GM21447 (cell line): ENCODE measurements around the gene AGAP2.

Experiments used
- ATAC-seq: cut with Tn5 transposase; IDR thresholded peaks from one replicate; pipeline ENCODE4 v1.9.1; 2021; ENCODE audit not compliant: unreplicated experiment

AGAP2 gene

DNA sequence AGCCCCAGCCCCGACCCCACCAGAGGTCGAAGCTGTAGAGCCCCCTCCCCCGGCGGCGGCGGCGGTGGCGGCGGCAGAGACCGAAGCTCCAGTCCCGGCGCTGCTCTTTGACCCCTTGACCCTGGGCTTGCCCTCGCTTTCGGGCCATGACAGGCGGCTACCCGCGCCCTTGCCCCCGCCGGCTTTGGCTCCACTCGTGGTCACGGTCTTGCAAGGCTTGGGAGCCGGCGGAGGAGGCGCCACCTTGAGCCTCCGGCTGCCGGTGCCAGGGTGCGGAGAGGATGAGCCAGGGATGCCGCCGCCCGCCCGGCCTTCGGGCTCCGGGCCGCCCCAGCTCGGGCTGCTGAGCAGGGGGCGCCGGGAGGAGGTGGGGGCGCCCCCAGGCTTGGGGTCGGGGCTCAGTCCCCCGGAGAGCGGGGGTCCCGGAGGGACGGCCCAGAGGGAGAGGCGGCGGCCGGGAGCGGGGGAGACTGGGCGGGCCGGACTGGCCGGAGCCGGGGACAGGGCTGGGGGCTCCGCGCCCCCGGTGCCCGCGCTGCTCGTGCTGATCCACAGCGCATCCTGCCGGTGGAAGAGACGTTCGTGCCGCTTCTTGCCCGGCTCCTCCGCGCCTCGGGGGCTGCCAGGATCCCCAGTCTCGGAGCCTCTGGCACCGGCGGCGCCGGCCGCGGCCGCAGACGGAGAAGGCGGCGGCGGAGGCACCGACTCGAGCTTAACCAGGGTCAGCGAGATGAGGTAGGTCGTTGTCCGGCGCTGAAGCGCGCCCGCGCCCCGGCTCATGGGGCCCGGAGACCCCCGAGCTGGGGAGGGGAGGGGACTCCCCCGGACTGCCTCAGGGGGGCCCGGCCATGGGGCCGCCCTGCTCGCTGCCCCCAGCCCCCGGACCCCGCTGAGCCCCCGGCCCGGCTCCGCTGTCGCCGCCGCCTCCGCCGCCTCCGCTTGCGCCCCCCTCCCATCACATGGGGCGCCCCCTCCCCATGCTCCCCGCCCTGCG is 778 bp downstream of the AGAP2 start:
- no peak for ATAC-seq

DNA sequence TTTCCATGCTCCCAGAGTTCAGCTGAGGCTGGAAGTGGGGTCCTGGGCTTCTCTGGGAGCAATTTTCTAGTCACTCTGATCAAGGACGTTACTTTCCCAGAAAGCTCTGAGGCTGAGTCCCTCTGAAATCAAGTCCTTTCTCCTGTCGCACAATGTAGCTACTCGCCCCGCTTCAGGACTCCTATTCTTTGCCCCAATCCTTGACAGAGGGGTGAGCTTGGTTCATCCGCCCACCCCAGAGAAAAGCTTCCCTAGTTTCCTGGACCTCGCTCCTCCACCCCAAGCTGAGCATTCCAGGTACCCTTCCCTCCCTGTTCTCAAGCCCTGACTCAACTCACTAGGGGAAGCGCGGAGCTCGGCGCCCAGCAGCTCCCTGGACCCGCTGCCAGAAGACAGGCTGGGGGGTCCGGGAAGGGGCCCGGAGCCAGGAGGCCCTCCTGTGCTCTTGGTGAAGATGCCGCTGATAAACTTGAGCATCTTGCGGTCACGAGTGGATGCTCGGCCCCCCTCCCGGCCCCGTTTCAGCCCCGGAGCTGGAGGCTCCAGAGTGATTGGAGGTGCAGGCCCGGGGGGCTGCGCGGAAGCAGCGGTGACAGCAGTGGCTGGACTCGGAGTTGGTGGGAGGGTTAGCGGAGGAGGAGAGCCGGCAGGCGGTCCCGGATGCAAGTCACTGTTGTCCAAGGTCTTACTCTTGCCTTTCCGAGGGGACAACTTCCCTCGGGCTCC is 1.6 kb downstream of the AGAP2 start:
- no peak for ATAC-seq

DNA sequence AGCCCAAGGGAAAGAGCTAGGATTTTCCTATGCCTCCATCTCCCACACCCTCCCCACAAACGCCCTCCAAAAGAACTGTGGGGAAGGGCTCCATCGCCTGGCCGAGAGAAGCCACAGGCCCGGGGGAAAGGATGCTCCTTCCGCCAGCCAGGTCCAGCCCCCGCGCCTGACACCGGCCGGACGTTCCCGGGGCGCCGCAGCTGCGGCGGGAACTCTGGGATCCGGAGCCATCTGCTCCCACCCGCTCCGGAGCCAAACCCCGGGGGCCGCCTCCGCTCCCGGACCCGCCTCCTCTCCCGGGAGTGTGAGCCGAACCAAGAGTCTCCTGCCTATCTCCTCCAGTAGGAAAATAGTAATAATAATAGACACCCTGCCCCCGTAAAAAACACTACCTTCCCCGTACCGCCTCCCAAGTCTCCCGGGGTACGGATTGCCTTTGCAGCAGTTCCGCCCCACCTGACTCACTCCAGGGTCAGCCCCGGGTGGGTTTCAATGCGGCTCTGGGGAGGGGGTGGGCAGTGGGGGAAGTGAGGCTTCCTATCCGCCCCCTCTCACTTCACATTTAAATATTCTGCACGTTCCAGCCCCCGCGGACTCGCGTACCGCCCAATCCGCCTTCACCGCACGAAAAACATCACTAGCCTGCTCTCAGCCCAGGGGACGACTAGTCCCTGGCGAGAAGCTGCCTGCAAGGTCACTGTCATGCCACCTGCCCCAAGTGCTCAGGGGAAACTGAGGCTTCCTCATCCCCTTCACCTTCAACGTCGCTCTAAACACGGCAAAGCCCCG is 2.4 kb downstream of the AGAP2 start:
- no peak for ATAC-seq

DNA sequence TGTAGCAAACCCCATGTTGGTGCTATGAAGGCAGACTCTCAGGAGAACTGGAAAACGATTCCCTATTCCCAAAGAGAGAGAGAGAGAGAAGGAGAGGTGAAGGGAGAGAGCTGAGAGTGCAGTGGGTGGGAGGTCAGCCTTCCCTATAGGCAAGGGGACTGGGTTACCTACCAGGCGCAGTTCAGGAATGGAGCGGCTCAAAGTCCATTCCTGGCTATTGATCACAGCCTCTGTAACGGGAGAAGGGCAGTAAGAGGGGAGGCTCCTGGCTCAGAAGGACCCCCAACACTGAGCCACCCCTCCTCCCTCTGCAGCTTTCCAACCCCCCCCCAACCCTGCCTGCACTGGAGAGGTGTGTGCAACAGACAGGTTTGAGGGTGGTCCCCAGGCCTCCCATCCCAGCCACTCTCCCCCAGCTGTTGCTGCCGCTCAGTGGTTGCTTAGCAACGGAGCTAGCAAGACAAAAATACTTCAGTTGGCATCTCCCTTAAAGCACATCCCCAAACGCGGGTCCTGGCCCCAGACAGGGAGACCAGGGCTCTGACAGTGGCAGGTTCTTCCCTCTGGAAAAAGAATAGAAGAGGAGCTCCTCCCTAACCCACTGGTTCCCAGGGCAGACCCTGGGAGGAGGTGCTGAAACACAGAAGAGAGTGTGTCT is 3.2 kb downstream of the AGAP2 start:
- ATAC-seq = no peak

DNA sequence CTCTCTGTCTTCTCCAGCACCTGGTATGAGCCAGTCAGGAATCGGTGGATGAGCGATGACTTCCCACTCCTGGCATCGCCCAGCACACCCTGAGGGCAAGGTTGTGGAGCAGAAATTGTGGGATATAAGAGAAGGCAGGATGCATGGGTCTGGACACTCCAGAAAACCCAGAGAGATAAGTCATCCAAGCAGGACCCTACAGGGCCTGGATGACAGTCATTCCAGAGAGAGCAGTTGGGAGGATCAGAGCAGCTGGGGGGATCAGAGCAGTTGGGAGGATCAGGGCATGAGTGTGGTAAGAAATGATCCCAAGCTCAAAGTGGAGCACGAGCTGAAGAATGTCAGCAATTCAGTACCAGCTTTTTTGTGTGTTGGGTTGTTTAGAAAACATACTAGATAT is 4.0 kb downstream of the AGAP2 start:
- ATAC-seq = no peak

DNA sequence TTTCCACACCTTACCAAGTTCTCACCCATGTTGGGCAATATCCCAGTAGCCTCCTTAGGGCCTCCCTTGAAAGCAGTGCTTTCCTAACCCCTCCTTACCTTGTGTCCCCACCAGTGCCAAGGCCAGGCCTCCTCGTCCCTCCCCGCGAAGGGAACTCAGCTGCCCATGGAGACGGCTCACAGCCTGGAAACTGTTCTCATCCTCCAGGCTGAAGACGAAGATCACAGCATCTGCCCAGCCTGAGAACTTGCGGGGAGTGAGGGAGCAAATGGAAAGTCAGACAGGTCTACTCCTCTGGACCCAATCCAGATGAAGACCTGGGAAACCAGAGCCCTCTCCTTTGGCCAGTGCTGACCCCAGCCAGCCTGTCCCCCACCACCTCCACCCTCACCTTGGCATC is 4.6 kb downstream of the AGAP2 start:
- ATAC-seq = no peak

DNA sequence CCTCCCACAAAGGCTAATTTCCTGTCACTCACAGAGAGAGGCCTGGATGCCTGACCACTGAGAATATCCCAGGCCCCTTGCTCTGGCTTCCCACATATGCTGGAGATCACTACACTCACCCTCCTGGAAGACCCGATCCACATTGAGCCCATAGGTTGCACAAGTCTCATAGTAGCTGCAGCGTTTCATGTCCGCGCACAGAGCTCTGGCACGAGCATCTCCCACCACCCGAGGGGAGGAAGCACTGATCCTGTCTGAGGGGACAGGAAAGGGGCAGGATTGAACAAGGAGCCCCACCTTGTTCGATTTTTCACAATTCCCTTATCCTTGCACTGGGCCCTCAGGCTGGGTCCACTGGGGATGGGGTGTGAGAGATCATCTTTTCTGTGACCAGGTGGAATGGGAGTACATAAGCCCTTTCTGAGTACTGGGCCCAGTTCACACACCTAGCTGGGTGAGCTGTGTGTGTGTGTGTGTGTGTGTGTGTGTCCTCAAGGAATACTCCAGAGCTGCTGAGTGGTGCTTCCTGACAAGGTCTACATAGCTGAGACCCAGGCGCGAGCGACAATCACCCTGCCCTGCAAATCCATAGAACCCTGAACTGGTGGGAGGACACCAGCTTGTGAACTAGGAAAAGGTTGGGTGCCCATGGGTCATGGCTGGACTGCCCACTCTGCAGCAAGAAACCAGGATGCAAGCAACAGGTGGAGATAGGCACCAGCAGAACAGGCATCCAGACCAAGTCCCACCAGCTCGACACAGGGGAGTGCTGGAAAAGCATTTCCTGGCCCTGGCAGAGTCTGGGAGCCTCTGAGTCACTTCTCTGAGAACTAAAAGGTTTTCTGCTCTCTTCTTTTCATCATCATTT is 5.6 kb downstream of the AGAP2 start:
- no peak for ATAC-seq

DNA sequence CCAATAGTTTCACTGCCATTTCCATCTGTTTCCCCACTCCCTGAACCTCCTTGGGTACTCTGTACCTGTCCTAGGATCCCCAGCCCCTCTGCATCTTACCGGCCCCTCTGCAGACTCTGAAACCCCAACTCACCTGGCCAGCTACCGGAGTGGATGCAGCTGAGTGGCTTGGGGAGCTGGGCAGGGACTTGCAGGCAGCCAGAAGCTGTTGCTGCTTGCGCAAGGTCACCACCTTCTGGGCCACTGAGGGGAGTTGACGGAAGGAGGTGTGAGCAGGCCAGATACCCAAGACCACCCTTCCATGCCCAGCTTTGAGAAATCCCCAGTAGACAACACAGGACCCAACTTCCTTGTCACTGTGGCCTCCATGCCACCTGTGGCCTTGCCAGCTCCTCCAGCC is 6.3 kb downstream of the AGAP2 start:
- no peak for ATAC-seq

DNA sequence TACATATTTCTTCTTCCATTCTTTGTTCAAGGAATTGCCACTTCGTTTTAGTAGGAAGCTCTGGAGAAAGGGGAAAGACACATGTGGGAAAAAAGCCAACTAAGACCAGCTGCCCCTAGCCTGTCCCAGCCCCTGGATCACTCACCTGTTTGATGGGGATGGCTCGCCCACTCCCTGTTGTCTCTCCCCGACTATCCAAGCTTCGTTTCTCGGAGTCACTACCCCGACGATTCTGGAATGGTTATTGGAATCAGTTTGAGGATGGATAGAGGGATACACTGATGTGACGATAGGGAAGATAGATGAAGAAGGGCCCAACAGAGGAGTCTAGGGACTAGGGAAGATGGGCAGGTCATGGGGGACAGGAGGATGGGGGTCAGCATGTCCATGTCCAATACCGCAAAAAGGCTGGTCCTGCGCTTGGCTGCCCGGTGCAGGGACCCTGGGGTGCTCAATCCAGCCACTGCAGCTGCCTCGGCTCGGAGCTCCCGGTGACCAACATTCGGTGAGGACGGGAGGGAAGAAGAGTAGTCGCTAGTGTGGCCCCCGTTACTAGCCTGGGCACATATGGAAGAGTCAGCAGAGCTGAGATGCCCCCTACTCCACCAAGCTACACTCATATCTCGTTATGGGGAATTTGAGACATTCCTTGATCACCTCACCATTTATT is 7.0 kb downstream of the AGAP2 start:
- ATAC-seq = no peak

DNA sequence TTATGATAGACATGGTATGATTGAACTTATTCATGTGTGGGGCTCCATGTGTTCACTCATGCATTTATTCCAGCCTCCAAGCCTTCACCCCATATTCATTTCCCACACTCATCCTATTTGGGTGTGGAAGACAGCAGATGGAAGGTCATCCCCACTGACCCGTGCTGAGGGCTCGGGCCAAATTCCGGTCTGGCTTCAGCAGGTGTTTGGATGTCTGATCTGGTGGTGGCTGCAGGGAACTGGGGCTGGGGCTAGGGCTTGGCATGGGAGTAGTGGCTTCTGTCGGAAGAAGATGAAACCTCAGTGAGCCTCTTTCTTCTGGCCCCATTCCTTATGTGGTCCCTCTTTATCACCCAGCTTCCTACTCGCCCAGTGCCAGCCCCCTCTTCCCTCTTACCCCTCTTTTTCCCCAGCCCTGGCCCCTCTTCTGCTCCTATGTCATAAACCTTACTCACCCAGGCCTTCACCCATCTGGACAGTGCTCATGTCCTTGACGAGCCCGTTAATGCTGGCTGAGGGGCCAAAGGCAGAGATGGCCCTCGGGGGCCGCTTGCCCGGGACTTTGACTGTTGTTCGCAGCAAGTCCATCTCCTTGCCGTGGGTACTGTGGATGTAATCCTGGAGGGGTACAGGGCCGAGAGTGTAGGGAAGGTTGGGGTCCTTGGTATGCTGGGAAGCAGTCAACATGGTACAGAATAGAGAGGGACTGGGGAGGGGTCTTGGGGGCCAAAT is 8.0 kb downstream of the AGAP2 start:
- no peak for ATAC-seq

DNA sequence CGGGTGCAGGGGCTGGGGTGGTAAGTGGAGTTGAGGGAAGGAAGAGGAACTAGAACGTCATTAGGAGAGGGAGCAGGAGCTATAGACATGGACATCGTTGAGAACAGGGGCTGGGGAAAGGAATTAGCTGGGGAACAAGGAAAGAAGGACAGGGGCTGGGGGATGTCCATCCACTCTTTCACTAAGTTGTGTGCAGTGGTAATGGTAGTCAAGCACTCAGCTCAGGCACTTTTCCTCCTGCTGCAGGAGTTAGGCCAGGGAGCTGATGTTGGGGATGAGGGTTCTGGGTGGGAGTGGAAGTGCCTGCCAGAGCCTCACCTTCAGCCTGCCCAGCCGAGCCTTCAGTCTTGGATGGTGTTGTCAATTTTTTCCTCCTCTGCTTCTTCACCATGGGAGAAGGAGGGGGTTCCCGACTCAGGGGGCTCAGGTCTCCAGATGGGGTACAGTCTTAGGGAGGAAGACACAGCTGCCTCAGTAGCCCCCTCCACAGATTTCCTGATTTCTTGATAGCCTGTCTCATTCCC is 9.2 kb downstream of the AGAP2 start:
- ATAC-seq = no peak

DNA sequence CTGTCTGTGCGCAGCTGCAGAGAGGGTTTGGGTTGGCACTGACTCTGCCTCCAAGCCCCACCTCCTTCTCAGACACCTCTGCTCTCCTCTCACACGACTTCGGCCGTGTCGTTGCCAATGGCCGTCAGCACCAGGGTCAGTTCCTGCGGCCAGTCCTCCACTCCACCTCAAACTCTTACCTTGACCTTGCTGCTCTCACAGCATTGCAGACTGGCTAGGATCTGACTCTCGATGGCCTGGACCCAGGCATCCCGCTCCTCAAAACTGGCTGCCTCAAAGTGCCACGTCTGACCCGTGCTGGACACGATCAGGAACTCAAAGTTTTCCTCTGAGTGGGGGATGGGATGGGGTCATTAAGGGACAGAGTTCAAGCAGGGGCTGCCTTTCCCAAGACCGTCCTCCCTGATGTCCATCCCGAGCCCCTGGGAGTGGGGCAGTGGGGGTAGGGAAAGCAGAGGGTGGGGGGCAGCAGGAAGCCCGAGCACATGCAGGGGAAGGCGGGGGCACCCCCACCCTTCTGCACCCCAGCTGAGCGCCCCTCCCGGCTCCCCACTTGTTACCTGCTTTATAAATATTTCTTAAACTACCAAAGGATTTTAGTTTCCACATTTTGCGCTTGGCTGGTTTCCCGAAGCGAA is 10.7 kb downstream of the AGAP2 start:
- no peak for ATAC-seq

DNA sequence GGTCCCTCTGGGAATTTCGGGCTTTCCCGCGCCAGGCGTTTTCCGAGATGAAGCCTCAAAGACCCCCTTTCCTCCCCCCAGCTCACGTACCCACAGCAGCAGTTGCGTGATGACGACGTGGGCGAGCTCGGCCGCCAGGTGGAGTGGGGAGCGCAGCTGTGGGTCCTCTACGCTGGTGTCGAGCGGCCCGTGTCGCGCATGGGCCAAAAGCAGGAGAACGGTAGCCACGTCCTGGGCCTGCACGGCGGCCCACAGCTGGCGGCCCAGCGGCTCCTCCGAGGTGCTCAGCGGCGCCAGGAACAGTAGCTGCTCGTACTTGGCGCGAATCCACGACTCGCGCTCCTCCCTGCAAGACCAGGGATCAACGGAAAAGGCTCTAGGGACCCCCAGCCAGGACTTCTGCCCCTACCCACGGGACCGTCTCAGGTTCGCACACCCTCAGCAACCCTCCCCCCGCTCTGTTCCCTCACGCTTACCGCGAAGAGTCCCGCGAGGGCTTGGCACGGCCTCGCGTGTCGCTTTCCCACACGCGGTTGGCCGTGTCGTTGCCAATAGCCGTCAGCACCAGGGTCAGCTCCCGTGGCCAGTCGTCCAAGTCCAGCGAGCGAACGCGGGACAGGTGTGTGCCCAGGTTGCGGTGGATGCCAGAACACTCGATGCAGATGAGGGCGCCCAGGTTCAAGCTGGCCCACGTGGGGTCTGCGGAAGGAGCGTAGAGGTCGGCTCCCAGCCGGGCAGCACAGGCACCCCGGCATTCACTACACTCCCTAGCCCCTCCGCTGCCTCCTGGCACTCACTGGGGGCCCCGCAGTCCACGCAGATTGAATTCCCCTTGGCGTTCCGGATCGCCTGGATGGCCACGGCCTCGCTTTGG is 11.4 kb downstream of the AGAP2 start:
- no peak for ATAC-seq

DNA sequence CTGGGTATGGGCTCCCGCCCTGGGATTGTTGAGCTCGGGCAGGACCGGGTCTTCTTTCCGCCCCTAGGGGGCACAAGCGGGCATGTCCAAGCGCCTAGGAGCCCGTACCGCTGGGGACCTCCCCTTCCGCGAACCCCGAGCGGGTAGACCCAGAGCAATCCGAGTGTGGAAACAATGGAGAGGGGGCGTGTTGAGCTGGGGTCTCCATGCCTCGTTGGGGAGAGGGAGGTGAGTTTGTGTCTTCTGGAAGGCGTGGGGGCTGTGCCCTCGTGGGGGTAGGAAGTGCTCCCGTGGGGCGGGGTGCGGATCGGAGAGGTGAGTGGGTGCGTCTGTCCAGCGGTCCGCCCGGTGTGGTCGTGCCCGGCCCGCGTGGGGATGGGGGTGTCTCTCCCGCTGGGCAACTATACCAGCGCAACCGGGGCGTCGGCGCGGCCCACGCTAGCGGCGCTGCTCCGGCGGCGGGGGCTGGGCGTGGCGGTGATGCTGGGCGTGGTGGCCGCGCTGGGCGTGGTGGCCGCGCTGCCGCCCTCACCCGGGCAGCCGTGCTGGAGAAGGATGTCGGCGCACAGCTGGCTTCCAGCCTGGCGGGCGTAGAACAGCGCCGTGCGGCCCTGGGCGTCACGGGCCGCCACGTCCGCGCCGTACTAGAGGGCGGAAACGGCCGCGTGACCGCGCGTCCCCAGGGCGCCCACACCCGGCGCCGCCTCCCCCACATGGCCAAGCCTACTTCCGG is 12.2 kb downstream of the AGAP2 start:
- peak; percentile 59 for ATAC-seq

DNA sequence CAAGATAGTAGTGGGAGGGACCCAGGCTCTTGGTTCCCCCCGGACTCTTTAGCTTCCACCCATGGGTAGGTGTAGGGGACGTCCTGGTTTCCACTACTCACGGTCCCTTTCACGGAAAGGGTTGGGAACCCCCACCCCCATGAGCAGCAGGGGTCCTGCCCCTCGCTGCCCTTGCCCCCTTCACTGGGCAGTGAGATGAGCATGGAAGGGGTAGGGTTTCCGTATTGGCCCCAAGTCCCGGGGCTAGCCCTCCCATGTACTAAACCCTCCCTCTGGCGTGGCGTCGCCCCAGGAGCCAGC is 12.7 kb downstream of the AGAP2 start:
- ATAC-seq = no peak

DNA sequence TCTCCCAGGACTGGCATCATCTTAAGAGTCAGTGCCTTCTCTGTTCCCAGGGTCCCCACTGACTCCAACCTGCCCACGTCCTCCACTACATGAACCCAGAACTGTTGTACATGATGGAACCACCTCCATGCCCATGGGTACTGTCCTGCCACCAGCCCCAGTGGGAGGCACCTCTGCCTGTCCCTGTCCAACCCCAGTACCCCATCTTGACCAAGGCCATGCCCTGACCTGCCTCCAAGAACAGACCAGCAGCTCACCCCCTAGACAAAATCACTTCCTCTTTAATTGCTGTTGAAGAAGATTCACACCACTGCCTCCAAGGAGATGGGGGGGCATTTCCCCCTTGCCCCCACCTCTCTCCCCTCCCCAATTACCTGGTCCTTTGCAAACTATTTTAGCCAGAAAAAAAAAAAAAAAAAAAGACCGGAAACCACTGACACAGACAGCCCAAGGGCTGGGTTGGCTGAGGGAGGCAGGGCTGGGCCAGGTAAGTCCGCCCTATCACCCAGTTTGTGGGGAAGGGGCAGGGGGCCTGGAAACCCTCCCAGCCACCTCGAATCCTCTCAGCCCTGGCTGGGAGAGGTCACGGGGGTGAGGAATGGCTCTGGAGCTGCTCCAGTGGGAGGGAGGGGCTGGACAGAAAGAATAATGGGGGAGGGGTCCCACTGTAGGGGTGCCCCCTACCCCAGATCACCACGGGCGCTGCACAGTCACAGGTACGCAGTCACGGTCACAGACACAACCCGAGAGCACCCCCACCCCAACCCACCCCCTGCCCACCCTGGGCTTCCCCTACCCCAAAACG is 13.4 kb downstream of the AGAP2 start:
- ATAC-seq = no peak
